ENCODE results near the gene RTN3. TPM values are rescaled to one million over a fixed set of nuclear protein-coding genes. Genes with fewer than 3 reads are reported as not detected.

Gene RTN3
- total RNA-seq, 4 donors from 2014 or later = 161 to 221 (median 193) TPM

- Histone ChIP-seq H3K36me3 (no peaks in the 10 kb centered on the region), H3K4me3 (no peak overlapping the region), H3K27ac (no peak overlapping the region), H3K9me3 (no peaks in the 10 kb centered on the region), H3K27me3 (no peaks in the 10 kb centered on the region), H3K4me1 (no peaks in the 10 kb centered on the region)
- WGBS = 71% methylated on average over 2 of the region's 2 CpGs
- TF ChIP-seq EP300 (IDR thresholded peaks at IDR 0.05) (no peak), POLR2AphosphoS5 (IDR thresholded peaks at IDR 0.05) (no peak), POLR2A (IDR thresholded peaks at IDR 0.05) (no peak), CTCF (IDR thresholded peaks at IDR 0.05) (no peak)
- DNase-seq (ENCODE audit: low spot score in 2 of 2) = no peak
Observed at GRCh38 chr11:63719987-63720386, 38.7 kb downstream of the RTN3 start.

- Histone ChIP-seq H3K4me3 (no peak overlapping the region), H3K36me3 (no peaks in the 10 kb centered on the region), H3K27ac (no peak overlapping the region), H3K27me3 (no peaks in the 10 kb centered on the region), H3K9me3 (no peaks in the 10 kb centered on the region), H3K4me1 (no peaks in the 10 kb centered on the region)
- TF ChIP-seq EP300 (IDR thresholded peaks at IDR 0.05) (no peak), CTCF (IDR thresholded peaks at IDR 0.05) (no peak), POLR2AphosphoS5 (IDR thresholded peaks at IDR 0.05) (no peak), POLR2A (IDR thresholded peaks at IDR 0.05) (no peak)
- 94% methylated on average over 3 of the region's 3 CpGs for WGBS
- DNase-seq (ENCODE audit: low spot score in 2 of 2) = no peak
Observed at GRCh38 chr11:63720611-63721010, 39.3 kb downstream of the RTN3 start.

GRCh38 chr11:63729326-63729725 is 48.0 kb downstream of the RTN3 start:
- H3K27me3 ChIP-seq = no peaks in the 10 kb centered on the region
- no peak overlapping the region for H3K27ac ChIP-seq
- no peak for TF ChIP-seq POLR2A (IDR thresholded peaks at IDR 0.05)
- TF ChIP-seq CTCF (IDR thresholded peaks at IDR 0.05) = no peak
- no peaks in the 10 kb centered on the region for H3K36me3 ChIP-seq
- no peaks in the 10 kb centered on the region for H3K9me3 ChIP-seq
- H3K4me3 ChIP-seq = no peak overlapping the region
- WGBS = 83% methylated on average over 3 of the region's 3 CpGs
- H3K4me1 ChIP-seq = no peaks in the 10 kb centered on the region
- DNase-seq (ENCODE audit: low spot score in 2 of 2) = no peak

- H3K9me3 ChIP-seq = no peaks in the 10 kb centered on the region
- H3K36me3 ChIP-seq = no peaks in the 10 kb centered on the region
- DNase-seq (ENCODE audit: low spot score in 2 of 2) = no peak
- no peaks in the 10 kb centered on the region for H3K27me3 ChIP-seq
- TF ChIP-seq EP300 (IDR thresholded peaks at IDR 0.05) (no peak), POLR2AphosphoS5 (IDR thresholded peaks at IDR 0.05) (no peak), CTCF (IDR thresholded peaks at IDR 0.05) (no peak), POLR2A (IDR thresholded peaks at IDR 0.05) (no peak)
- WGBS = 98% methylated on average over 4 of the region's 4 CpGs
- H3K4me1 ChIP-seq = peaks cover 7% of the 10 kb centered on the region
- H3K27ac ChIP-seq = no peak overlapping the region
- no peak overlapping the region for H3K4me3 ChIP-seq
Observed at GRCh38 chr11:63736864-63737263, 55.6 kb downstream of the RTN3 start.

GRCh38 chr11:63737718-63738117 is 56.4 kb downstream of the RTN3 start:
- WGBS = 82% methylated on average over 1 of the region's 1 CpG
- Histone ChIP-seq H3K4me3 (no peak overlapping the region), H3K36me3 (no peaks in the 10 kb centered on the region), H3K4me1 (peaks cover 7% of the 10 kb centered on the region), H3K9me3 (no peaks in the 10 kb centered on the region), H3K27ac (no peak overlapping the region), H3K27me3 (no peaks in the 10 kb centered on the region)
- no peak for TF ChIP-seq EP300 (IDR thresholded peaks at IDR 0.05)
- no peak for TF ChIP-seq CTCF (IDR thresholded peaks at IDR 0.05)
- no peak for TF ChIP-seq POLR2A (IDR thresholded peaks at IDR 0.05)
- no peak for TF ChIP-seq POLR2AphosphoS5 (IDR thresholded peaks at IDR 0.05)
- DNase-seq (ENCODE audit: low spot score in 2 of 2) = no peak
